Measurements from ENCODE around the gene GOLM1. TPM values are rescaled to one million over a fixed set of nuclear protein-coding genes. Genes with fewer than 3 reads are reported as not detected.

The GOLM1 gene
- total and polyA plus RNA-seq, 2 donors (not counting 3 experiments of a cell fraction or from before 2014, with no cell fraction given): 49.8 to 108 TPM

GRCh38 chr9:86112057-86112456 lies 12.7 kb upstream of the GOLM1 start:
- Histone ChIP-seq H3K9me3 (replicated peaks; ENCODE audit: control insufficient read depth, insufficient read depth, low read length) (no peaks in the 10 kb centered on the region), H3K79me2 (ENCODE audit: control insufficient read depth, insufficient read depth, low read length) (no peaks in the 10 kb centered on the region), H3K36me3 (ENCODE audit: control insufficient read depth in 2 of 2, extremely low read depth in 1 of 2, insufficient read depth in 2 of 2, low read length in 2 of 2) (no peaks in the 10 kb centered on the region), H3K27ac (ENCODE audit: insufficient read depth, low read depth, low read length) (no peak overlapping the region), H3K4me3 (replicated peaks in 1 of 3; ENCODE audit: insufficient read depth in 1 of 3, low read depth in 1 of 3, low read length in 3 of 3) (no peak overlapping the region), H3K27me3 (ENCODE audit: control insufficient read depth in 2 of 2, insufficient read depth in 2 of 2, low read length in 2 of 2) (peaks cover 0 to 2% of the 10 kb centered on the region in 2 experiments), H3K4me1 (ENCODE audit: control insufficient read depth, extremely low read depth, insufficient read depth, low read length) (no peaks in the 10 kb centered on the region), H3K9ac (replicated peaks; ENCODE audit: extremely low read depth, insufficient read depth, low read length) (no peak overlapping the region), H3K4me2 (ENCODE audit: insufficient read depth, low read length) (no peak overlapping the region), H4K20me1 (replicated peaks; ENCODE audit: control insufficient read depth, extremely low read depth, insufficient read depth, low read length) (no peaks in the 10 kb centered on the region), H2AFZ (ENCODE audit: low read depth, low read length) (no peak overlapping the region), H3K9me1 (replicated peaks; ENCODE audit: control insufficient read depth, extremely low read depth, insufficient read depth, low read length) (no peaks in the 10 kb centered on the region)
- FAIRE-seq (no peak), DNase-seq (ENCODE audit: low read depth, low spot score) (no peak)
- ChIA-PET CTCF (interaction anchor here (1.6 kb wide), 1 partner anchor 11 kb away, joined by 6 read pairs; no protein-coding TSS in a partner anchor), POLR2A (no interaction called here)
- dilution Hi-C loops (cut with MboI; ENCODE audit: extremely low pct_ligation_motif_present, low sequenced_read_pairs): no loop called here
- no TSS peak for BruUV-seq (replicated peaks)
- intact Hi-C loops (cut with micrococcal nuclease): no loop called here
- TF ChIP-seq FOS (IDR thresholded peaks at IDR 0.05; ENCODE audit: borderline replicate concordance, insufficient read depth, low read length): no peak
- TF ChIP-seq CTCF (IDR thresholded peaks at IDR 0.05; ENCODE audit: extremely low read depth in 1 of 2, insufficient read depth in 1 of 2, low read depth in 1 of 2, low read length in 2 of 2): no peak
- no peak for TF ChIP-seq MAX (IDR thresholded peaks at IDR 0.05; ENCODE audit: insufficient read depth, insufficient read length)
- TF ChIP-seq GATA2 (IDR thresholded peaks at IDR 0.05; ENCODE audit: insufficient read depth, insufficient read length, low read depth, low read length): no peak
- TF ChIP-seq POLR2AphosphoS5 (IDR thresholded peaks at IDR 0.05; ENCODE audit: insufficient read depth, low read depth, low read length): no peak
- no peak for TF ChIP-seq MYC (IDR thresholded peaks at IDR 0.05; ENCODE audit: low read depth, low read length)
- no peak for TF ChIP-seq POLR2A (IDR thresholded peaks at IDR 0.05; ENCODE audit: low read depth, low read length)
- TF ChIP-seq EZH2 (IDR thresholded peaks at IDR 0.05; ENCODE audit: borderline replicate concordance, low read depth, low read length, severe bottlenecking): no peak
- TF ChIP-seq JUN (IDR thresholded peaks at IDR 0.05; ENCODE audit: borderline replicate concordance, insufficient read depth, insufficient read length, low read depth): no peak
